SK-N-SH treated with all-trans-retinoic acid at 6 μM for 48 hours (cell line): Measurements from ENCODE around the gene SLC26A1.

ENCODE experiments used
- ARNTL ChIP-seq: fragments of 450-650 bp; formaldehyde crosslinking; IDR thresholded peaks from 2 replicates; pipeline ENCODE4 v1.5.0; 2020; ENCODE audit warnings: low read depth, mild to moderate bottlenecking, moderate library complexity, borderline replicate concordance
- GLIS3 ChIP-seq: fragments of 250-450 bp; sonication (Bioruptor Pico); IDR thresholded peaks from 2 replicates; pipeline ENCODE4 v1.5.0; 2020; ENCODE audit warnings: mild to moderate bottlenecking, moderate library complexity
- ISL1 ChIP-seq: fragments of 250-450 bp; sonication (Bioruptor Pico); IDR thresholded peaks from 2 replicates; pipeline ENCODE4 v2.1.2; 2022; ENCODE audit warnings: mild to moderate bottlenecking, moderate library complexity
- SNAI2 ChIP-seq: fragments of 250-450 bp; sonication (Bioruptor Pico); IDR thresholded peaks from 2 replicates; pipeline ENCODE4 v1.5.0; 2020; ENCODE audit warnings: mild to moderate bottlenecking, moderate library complexity
- ZFP3 ChIP-seq: fragments of 250-450 bp; sonication (Bioruptor Pico); IDR thresholded peaks from 2 replicates; pipeline ENCODE4 v1.5.0; 2020; ENCODE audit warnings: mild to moderate bottlenecking, moderate library complexity
- ZNF8 ChIP-seq: fragments of 450-650 bp; formaldehyde crosslinking; IDR thresholded peaks from 2 replicates; pipeline ENCODE4 v1.5.0; 2020; ENCODE audit warnings: mild to moderate bottlenecking, moderate library complexity
- TF ChIP-seq, protein P1 (sequence below): fragments of 250-450 bp; sonication (Bioruptor Pico); IDR thresholded peaks from 2 replicates; pipeline ENCODE4 v1.8.0; 2020; ENCODE audit warnings: mild to moderate bottlenecking, moderate library complexity, borderline replicate concordance
- TF ChIP-seq, protein P2 (sequence below): fragments of 250-450 bp; sonication (Bioruptor Pico); IDR thresholded peaks from 2 replicates; pipeline ENCODE4 v1.8.0; 2021; ENCODE audit warnings: low read depth, mild to moderate bottlenecking, moderate library complexity, borderline replicate concordance

DNA sequence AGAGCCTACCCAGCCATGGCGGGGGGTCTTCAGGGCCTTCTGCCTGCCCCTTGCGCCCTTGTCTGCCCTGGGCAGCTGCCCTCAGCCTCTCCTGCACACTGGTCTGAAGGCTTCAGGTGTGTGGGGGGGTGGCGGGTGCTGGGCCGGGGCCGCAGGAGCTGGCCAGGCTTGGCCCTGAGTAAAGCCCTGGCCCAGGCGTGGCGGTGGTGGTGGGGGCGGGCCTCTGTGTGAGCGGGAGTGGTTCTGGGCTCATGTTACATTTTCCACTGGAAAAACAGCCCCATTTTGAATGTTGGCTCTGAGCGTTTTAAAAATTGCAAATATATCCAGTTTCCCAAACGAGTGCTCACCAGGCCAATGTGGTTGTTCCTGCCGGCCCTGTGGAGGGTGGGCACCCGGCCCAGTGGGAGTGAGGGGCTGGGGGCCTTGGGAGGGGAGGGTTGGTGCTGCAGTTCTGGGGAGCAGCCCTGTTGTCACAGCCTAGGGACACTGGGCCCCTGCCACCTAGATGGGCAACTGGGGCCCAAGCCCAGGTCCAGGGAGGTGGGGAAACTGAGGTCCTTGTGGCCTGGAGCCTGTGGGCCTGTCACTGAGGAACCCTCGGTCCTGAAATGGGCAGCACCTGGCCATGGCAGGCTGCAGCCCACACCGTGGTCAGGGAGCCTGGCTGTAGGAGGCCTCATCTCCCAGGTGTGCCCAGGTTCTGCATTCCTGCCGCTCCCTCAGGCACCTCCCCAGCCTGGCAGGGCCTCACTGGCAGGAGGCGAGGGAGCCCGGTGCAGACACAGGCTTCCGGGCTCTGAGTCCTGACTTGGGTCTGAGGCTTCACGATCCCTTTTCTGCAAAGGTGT lies 46.5 kb upstream of the SLC26A1 start:
- TF ChIP-seq, protein P1, sequence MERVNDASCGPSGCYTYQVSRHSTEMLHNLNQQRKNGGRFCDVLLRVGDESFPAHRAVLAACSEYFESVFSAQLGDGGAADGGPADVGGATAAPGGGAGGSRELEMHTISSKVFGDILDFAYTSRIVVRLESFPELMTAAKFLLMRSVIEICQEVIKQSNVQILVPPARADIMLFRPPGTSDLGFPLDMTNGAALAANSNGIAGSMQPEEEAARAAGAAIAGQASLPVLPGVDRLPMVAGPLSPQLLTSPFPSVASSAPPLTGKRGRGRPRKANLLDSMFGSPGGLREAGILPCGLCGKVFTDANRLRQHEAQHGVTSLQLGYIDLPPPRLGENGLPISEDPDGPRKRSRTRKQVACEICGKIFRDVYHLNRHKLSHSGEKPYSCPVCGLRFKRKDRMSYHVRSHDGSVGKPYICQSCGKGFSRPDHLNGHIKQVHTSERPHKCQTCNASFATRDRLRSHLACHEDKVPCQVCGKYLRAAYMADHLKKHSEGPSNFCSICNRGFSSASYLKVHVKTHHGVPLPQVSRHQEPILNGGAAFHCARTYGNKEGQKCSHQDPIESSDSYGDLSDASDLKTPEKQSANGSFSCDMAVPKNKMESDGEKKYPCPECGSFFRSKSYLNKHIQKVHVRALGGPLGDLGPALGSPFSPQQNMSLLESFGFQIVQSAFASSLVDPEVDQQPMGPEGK (CRISPR knock-in tag), result no peak
- no peak for TF ChIP-seq ZNF8 (CRISPR knock-in tag)
- TF ChIP-seq ISL1 (CRISPR knock-in tag), result no peak
- no peak for TF ChIP-seq SNAI2 (CRISPR knock-in tag)
- TF ChIP-seq, protein P2, sequence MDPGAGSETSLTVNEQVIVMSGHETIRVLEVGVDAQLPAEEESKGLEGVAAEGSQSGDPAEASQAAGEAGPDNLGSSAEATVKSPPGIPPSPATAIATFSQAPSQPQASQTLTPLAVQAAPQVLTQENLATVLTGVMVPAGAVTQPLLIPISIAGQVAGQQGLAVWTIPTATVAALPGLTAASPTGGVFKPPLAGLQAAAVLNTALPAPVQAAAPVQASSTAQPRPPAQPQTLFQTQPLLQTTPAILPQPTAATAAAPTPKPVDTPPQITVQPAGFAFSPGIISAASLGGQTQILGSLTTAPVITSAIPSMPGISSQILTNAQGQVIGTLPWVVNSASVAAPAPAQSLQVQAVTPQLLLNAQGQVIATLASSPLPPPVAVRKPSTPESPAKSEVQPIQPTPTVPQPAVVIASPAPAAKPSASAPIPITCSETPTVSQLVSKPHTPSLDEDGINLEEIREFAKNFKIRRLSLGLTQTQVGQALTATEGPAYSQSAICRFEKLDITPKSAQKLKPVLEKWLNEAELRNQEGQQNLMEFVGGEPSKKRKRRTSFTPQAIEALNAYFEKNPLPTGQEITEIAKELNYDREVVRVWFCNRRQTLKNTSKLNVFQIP (CRISPR knock-in tag), result no peak
- TF ChIP-seq ARNTL (CRISPR knock-in tag), result no peak
- TF ChIP-seq ZFP3, result no peak
- no peak for TF ChIP-seq GLIS3 (CRISPR knock-in tag)
